OCI-LY3 (cell line): ENCODE results near the gene EPHA10.

ENCODE experiments used
- CTCF ChIP-seq: fragments of 200-600, 300-600 bp; sonication (generic); IDR thresholded peaks from 2 replicates; pipeline ENCODE4 v1.5.1; 2014; ENCODE audit warnings: antibody characterized with exemption, low read length, low read depth
- EZH2phosphoT487 ChIP-seq: fragments of 200-600 bp; shearing (Covaris generic); IDR thresholded peaks from 2 replicates; pipeline ENCODE4 v1.6.1; 2018; ENCODE audit warnings: antibody characterized with exemption, mixed run types, low read depth

GRCh38 chr1:37685722-37686121, 79.2 kb downstream of the EPHA10 start:
- no peak for TF ChIP-seq CTCF
- no peak for TF ChIP-seq EZH2phosphoT487
